Mucosa of descending colon (tissue), 3 donors: ENCODE measurements around the gene KEAP1. TPM values are rescaled to one million over a fixed set of nuclear protein-coding genes. Genes with fewer than 3 reads are reported as not detected.

Experiments
- ATAC-seq: fragments of 200-7000 bp; cut with Tn5 transposase; one replicate; pipeline ENCODE4 v1.9.1; 2020; ENCODE audit warnings: mild to moderate bottlenecking, moderate library complexity
- DNase-seq, 3 donors: peaks; one replicate each; pipeline ENCODE4 v3.0.0-alpha.2; 2020
- H3K36me3 ChIP-seq: fragments of 200-600 bp; one replicate; pipeline ENCODE4 v1.8.0; 2021; ENCODE audit warnings: low read depth, mild to moderate bottlenecking
- H3K4me1 ChIP-seq: fragments of 200-600 bp; one replicate; pipeline ENCODE4 v1.8.0; 2021; ENCODE audit warnings: low read depth, mild to moderate bottlenecking
- H3K4me3 ChIP-seq: fragments of 200-600 bp; one replicate; pipeline ENCODE4 v1.8.0; 2021; ENCODE audit warnings: mild to moderate bottlenecking
- H3K9me3 ChIP-seq: fragments of 200-600 bp; one replicate; pipeline ENCODE4 v1.8.0; 2021; ENCODE audit warnings: mild to moderate bottlenecking
- intact Hi-C, 2 donors: fragments of 100-400 bp; cut with DNase I in 1 of 2; cut with micrococcal nuclease in 1 of 2; formaldehyde crosslinking; loops; one replicate each; pipeline versions ENCODE4 v1.11.0 to v1.11.1; 2022; cut with DNase I, micrococcal nuclease
- microRNA-seq: library from miRNA; unstranded; fragments of <30 nt; microRNA quantifications from one replicate; pipeline ENCODE4, GENCODE V29; 2019
- total RNA-seq, 3 donors: library from RNA; stranded (reverse); fragmentation: NEBNext Ultra II Directional in 2 of 3; extraction: Animal tissue kit (Norgen Biotek cat#: 25700) in 2 of 3; gene quantifications; one replicate each; pipeline versions ENCODE4 v1.2.1 to v1.2.4, GENCODE V29; 2021 to 2023
- TF ChIP-seq, protein P1 (sequence below): fragments of 200-600 bp; IDR thresholded peaks from one replicate; pipeline ENCODE4 v1.8.0; 2022; ENCODE audit warnings: antibody characterized with exemption, mild to moderate bottlenecking
- donor health status: DM: no; HTN: no; CAD: no; lungs with moderate emphysema.
- donor health status: DM: no; HTN: no; CAD: no.
- donor health status: DM: no; HTN: yes; CAD: no.

Gene KEAP1
- total RNA-seq, 3 donors from 2014 or later = 57.5 to 75.7 (median 61.0) TPM

DNA sequence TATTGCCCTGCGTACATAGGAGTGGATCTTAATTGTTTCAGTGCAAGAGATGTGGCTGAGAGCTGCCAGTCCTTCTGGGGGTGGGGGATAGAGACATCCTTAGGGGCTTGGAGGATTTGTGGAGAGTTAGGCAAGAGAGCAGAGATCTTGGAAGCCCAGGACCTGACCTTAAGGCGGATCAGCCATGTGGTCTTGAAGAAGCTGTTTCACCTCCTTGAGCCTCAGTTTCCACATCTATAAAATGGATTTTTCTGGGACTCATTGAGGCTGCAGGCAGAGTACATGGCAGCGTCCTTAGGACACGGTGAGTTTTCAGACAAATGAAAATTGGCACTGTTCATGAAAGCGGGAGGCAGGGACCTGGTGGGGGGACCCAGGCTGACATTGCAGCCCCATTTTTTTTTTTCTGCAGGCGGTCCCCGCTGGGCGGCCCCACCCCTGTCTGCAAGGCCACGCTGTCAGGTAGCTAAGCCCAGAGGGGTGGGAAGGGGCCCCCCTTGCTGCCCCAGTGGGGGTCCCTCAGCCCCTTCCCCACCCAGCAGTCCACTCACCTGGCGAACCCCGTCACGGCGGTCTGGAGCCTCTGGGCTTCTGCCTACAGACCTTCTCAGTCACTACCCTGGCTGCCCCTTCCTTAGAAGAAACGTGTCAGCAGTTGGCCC, 52.8 kb downstream of the KEAP1 start:
- ATAC-seq (no peak), DNase-seq (no peak)
- Histone ChIP-seq H3K9me3 (no peaks in the 10 kb centered on the region), H3K36me3 (no peaks in the 10 kb centered on the region), H3K4me1 (peaks cover 15% of the 10 kb centered on the region), H3K4me3 (no peak overlapping the region)
- TF ChIP-seq, protein P1, sequence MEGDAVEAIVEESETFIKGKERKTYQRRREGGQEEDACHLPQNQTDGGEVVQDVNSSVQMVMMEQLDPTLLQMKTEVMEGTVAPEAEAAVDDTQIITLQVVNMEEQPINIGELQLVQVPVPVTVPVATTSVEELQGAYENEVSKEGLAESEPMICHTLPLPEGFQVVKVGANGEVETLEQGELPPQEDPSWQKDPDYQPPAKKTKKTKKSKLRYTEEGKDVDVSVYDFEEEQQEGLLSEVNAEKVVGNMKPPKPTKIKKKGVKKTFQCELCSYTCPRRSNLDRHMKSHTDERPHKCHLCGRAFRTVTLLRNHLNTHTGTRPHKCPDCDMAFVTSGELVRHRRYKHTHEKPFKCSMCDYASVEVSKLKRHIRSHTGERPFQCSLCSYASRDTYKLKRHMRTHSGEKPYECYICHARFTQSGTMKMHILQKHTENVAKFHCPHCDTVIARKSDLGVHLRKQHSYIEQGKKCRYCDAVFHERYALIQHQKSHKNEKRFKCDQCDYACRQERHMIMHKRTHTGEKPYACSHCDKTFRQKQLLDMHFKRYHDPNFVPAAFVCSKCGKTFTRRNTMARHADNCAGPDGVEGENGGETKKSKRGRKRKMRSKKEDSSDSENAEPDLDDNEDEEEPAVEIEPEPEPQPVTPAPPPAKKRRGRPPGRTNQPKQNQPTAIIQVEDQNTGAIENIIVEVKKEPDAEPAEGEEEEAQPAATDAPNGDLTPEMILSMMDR = no peak
- intact Hi-C loops = no loop called here

DNA sequence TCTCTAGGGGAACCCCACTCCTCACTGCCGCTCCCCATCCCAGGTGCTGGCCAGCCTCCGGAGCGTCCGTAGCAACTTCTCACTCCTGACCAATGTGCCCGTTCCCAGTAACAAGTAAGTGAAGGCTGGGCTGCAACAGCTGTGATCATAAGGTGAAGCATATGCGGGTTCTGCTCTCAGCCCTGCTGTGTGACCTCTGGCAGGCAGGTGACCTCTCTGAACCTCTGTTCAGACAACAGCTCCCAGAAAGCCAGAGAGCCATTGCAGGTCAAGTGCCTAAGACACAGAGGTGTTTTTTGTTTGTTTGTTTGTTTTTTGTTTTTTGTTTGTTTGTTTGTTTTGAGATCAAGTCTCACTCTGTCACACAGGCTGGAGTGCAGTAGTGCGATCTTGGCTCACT, 54.1 kb downstream of the KEAP1 start:
- TF ChIP-seq, protein P1 = no peak
- DNase-seq (no peak), ATAC-seq (no peak)
- intact Hi-C loops = no loop called here
- H3K36me3 ChIP-seq = no peaks in the 10 kb centered on the region
- H3K4me1 ChIP-seq = peaks cover 15% of the 10 kb centered on the region
- H3K4me3 ChIP-seq = no peak overlapping the region
- H3K9me3 ChIP-seq = no peaks in the 10 kb centered on the region

DNA sequence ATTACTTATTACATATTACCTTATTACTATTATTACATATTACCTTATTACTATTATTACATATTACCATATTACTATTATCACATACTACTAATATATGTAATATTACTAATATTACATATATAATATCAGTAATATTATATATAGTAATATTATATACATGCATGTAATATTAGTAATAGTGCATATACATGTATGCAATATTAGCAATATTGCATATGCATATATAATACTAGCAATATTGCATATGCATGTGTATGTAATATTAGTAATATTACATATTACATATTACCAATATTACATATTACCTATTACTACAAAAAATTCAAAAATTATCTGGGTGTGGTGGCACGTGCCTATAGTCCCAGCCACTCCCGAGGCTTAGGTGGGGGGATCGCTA, 60.5 kb downstream of the KEAP1 start:
- DNase-seq (no peak), ATAC-seq (no peak)
- no peaks in the 10 kb centered on the region for H3K9me3 ChIP-seq
- no peak overlapping the region for H3K4me3 ChIP-seq
- H3K36me3 ChIP-seq = no peaks in the 10 kb centered on the region
- intact Hi-C loops = no loop called here
- H3K4me1 ChIP-seq = no peaks in the 10 kb centered on the region
- TF ChIP-seq, protein P1 = no peak

DNA sequence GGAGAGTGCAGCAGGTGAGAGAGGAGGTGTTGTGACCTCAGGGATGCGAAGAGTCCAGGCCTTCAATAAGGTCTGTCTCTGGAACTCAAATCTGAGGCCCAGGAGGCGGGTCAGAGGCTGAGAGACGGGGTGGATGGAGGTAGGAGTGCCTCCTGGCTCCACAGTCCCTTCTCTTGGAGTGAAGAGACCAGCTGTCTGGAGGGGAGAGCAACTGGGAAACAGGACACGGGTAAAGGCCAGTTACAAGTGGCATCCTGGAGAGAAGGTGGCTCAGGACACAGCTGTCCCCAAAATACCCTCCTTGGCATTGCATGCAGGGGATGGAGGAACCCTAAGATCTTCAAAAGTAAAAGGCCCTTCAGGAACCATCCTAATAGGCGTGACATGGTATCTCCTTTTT, 63.6 kb downstream of the KEAP1 start:
- no peak for DNase-seq
- ATAC-seq = no peak
- Histone ChIP-seq H3K36me3 (no peaks in the 10 kb centered on the region), H3K4me3 (no peak overlapping the region), H3K4me1 (no peaks in the 10 kb centered on the region), H3K9me3 (no peaks in the 10 kb centered on the region)
- intact Hi-C loops = no loop called here
- TF ChIP-seq, protein P1 = no peak

Small RNA genes within 50 kb of the gene (microRNA-seq; reads per million reads assigned to microRNA genes)
- gene MIR1238 = not detected

Other genes starting within 250 kb of the KEAP1 start
- gene ICAM1, start 232.2 kb downstream of the KEAP1 start, total RNA-seq = 10 to 100 TPM; 10.7 to 13.9 (median 13.4) TPM
- gene ICAM4, start 216.4 kb downstream of the KEAP1 start, total RNA-seq = under 1 TPM in 2 of 3 donors, not detected in 1; 0.24 to 0.32 TPM
- 1 to 10 TPM in 1 of 3 donors, under 1 TPM in 2; 0.69 to 1.4 (median 0.73) TPM for gene ICAM5, start 213.4 kb downstream of the KEAP1 start, total RNA-seq
- 1 to 10 TPM; 2.5 to 4.0 (median 3.8) TPM for gene ZGLP1, start 193.5 kb downstream of the KEAP1 start, total RNA-seq
- 10 to 100 TPM in 1 of 3 donors, 1 to 10 TPM in 2; 7.9 to 15.1 (median 9.7) TPM for gene FDX2, start 187.3 kb downstream of the KEAP1 start, total RNA-seq
- 10 to 100 TPM; 42.4 to 58.1 (median 49.6) TPM for gene RAVER1, start 169.8 kb downstream of the KEAP1 start, total RNA-seq
- gene ICAM3, start 163.7 kb downstream of the KEAP1 start, total RNA-seq = 10 to 100 TPM; 16.0 to 31.6 (median 28.0) TPM
- gene TYK2, start 122.8 kb downstream of the KEAP1 start, total RNA-seq = 100 to 1,000 TPM; 104 to 142 (median 123) TPM
- gene CDC37, start 99.8 kb downstream of the KEAP1 start, total RNA-seq = 100 to 1,000 TPM; 125 to 179 (median 145) TPM
- gene PDE4A, start 82.8 kb downstream of the KEAP1 start, total RNA-seq = 10 to 100 TPM in 2 of 3 donors, 1 to 10 TPM in 1; 7.0 to 27.4 (median 14.7) TPM
- gene S1PR5, start 14.1 kb upstream of the KEAP1 start, total RNA-seq = under 1 TPM in 2 of 3 donors, not detected in 1; 0.23 to 0.31 TPM
- gene ATG4D, start 40.5 kb upstream of the KEAP1 start, total RNA-seq = 100 to 1,000 TPM in 1 of 3 donors, 10 to 100 TPM in 2; 63.0 to 119 (median 93.5) TPM
- 10 to 100 TPM; 12.0 to 23.3 (median 17.0) TPM for gene KRI1, start 62.7 kb upstream of the KEAP1 start, total RNA-seq
- 10 to 100 TPM in 2 of 3 donors, 1 to 10 TPM in 1; 6.1 to 12.1 (median 11.9) TPM for gene CDKN2D, start 65.6 kb upstream of the KEAP1 start, total RNA-seq
- 100 to 1,000 TPM in 2 of 3 donors, 10 to 100 TPM in 1; 42.6 to 140 (median 131) TPM for gene AP1M2, start 84.0 kb upstream of the KEAP1 start, total RNA-seq
- 100 to 1,000 TPM in 2 of 3 donors, 10 to 100 TPM in 1; 90.0 to 179 (median 116) TPM for gene SLC44A2, start 122.2 kb upstream of the KEAP1 start, total RNA-seq
- gene ILF3, start 151.0 kb upstream of the KEAP1 start, total RNA-seq = 100 to 1,000 TPM; 151 to 213 (median 178) TPM
- 100 to 1,000 TPM in 2 of 3 donors, 10 to 100 TPM in 1; 57.8 to 107 (median 101) TPM for gene QTRT1, start 198.1 kb upstream of the KEAP1 start, total RNA-seq
- 100 to 1,000 TPM; 318 to 602 (median 562) TPM for gene DNM2, start 214.7 kb upstream of the KEAP1 start, total RNA-seq